ENCODE measurements around the gene ANKH.

ANKH gene

DNA sequence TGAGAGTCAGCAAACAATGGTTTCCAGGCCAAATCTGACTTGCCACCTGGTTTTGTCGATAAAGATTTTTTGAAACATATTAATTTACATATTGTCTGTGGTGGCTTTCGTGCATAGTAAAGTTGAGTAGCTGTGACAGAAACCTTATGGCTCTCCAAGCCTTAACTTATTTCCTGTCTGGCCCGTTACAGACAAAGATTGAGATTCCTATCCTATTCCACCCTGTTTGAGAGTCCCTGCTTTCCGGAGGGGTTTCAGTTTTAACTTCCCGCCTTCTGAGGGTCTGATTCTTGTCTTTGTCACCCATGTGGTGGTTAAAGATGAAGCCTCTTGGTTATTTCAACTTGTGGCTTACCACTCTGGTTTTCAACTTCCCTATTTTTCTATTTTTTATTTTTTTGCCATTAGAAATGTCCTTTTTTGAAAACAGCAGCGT is 195.7 kb downstream of the ANKH start:
- no peak overlapping the region for H3K4me2 ChIP-seq (ENCODE audit: insufficient read depth, low read length)
- H3K4me1 ChIP-seq (ENCODE audit: insufficient read depth, low read length), result peaks cover 23% of the 10 kb centered on the region
- peak; percentile 21 for DNase-seq
- H3K9ac ChIP-seq (ENCODE audit: low read depth, low read length), result no peak overlapping the region; the same call in 1 of the 2 replicates
- H3K36me3 ChIP-seq (ENCODE audit: insufficient read depth, low read length), result peaks cover 51% of the 10 kb centered on the region
- no peak overlapping the region for H3K4me3 ChIP-seq (ENCODE audit: low read depth in 1 of 2, low read length in 2 of 2)
- H3K79me2 ChIP-seq (ENCODE audit: insufficient read depth, low read length), result peaks cover 83% of the 10 kb centered on the region
- TF ChIP-seq, protein P1, sequence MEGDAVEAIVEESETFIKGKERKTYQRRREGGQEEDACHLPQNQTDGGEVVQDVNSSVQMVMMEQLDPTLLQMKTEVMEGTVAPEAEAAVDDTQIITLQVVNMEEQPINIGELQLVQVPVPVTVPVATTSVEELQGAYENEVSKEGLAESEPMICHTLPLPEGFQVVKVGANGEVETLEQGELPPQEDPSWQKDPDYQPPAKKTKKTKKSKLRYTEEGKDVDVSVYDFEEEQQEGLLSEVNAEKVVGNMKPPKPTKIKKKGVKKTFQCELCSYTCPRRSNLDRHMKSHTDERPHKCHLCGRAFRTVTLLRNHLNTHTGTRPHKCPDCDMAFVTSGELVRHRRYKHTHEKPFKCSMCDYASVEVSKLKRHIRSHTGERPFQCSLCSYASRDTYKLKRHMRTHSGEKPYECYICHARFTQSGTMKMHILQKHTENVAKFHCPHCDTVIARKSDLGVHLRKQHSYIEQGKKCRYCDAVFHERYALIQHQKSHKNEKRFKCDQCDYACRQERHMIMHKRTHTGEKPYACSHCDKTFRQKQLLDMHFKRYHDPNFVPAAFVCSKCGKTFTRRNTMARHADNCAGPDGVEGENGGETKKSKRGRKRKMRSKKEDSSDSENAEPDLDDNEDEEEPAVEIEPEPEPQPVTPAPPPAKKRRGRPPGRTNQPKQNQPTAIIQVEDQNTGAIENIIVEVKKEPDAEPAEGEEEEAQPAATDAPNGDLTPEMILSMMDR (IDR thresholded peaks at IDR 0.05; ENCODE audit: borderline replicate concordance, extremely low read depth, low read length, poor library complexity, severe bottlenecking), result no peak
- TF ChIP-seq EZH2 (IDR thresholded peaks at IDR 0.05; ENCODE audit: borderline replicate concordance, low read depth, low read length, severe bottlenecking), result no peak
- H3K27me3 ChIP-seq (ENCODE audit: insufficient read depth, low read length, poor library complexity), result no peaks in the 10 kb centered on the region
- peaks cover 67% of the 10 kb centered on the region for H4K20me1 ChIP-seq (ENCODE audit: insufficient read depth, low read length)
- H2AFZ ChIP-seq (ENCODE audit: low read depth, low read length), result no peak overlapping the region
- H3K27ac ChIP-seq (ENCODE audit: low read length), result 0 out of 2 replicates have a peak overlapping the region, but pooled peaks have one; percentile 21
- peak; percentile 68 for ATAC-seq (ENCODE audit: insufficient read depth, low read depth)
- H3K9me3 ChIP-seq (ENCODE audit: insufficient read depth, low read length, severe bottlenecking), result no peaks in the 10 kb centered on the region

- TF ChIP-seq, protein P1 (IDR thresholded peaks at IDR 0.05; ENCODE audit: borderline replicate concordance, extremely low read depth, low read length, poor library complexity, severe bottlenecking), result no peak
- no peak for TF ChIP-seq EZH2 (IDR thresholded peaks at IDR 0.05; ENCODE audit: borderline replicate concordance, low read depth, low read length, severe bottlenecking)
- Histone ChIP-seq H3K36me3 (ENCODE audit: insufficient read depth, low read length) (peaks cover 45% of the 10 kb centered on the region), H3K9me3 (ENCODE audit: insufficient read depth, low read length, severe bottlenecking) (no peaks in the 10 kb centered on the region), H3K27ac (ENCODE audit: low read length) (0 out of 2 replicates have a peak overlapping the region, but pooled peaks have one; percentile 18), H3K4me2 (ENCODE audit: insufficient read depth, low read length) (no peak overlapping the region), H3K9ac (ENCODE audit: low read depth, low read length) (no peak overlapping the region), H3K79me2 (ENCODE audit: insufficient read depth, low read length) (peaks cover 90% of the 10 kb centered on the region), H3K4me3 (ENCODE audit: low read depth in 1 of 2, low read length in 2 of 2) (no peak overlapping the region), H3K4me1 (ENCODE audit: insufficient read depth, low read length) (peaks cover 27% of the 10 kb centered on the region), H2AFZ (ENCODE audit: low read depth, low read length) (no peak overlapping the region), H3K27me3 (ENCODE audit: insufficient read depth, low read length, poor library complexity) (no peaks in the 10 kb centered on the region), H4K20me1 (ENCODE audit: insufficient read depth, low read length) (peaks cover 70% of the 10 kb centered on the region)
- ATAC-seq (ENCODE audit: insufficient read depth, low read depth) (peak; percentile 20; the same call in 1 of the 3 replicates), DNase-seq (no peak)
These were observed 196.4 kb downstream of the ANKH start for GRCh38 chr5:14674983-14675854.

DNA sequence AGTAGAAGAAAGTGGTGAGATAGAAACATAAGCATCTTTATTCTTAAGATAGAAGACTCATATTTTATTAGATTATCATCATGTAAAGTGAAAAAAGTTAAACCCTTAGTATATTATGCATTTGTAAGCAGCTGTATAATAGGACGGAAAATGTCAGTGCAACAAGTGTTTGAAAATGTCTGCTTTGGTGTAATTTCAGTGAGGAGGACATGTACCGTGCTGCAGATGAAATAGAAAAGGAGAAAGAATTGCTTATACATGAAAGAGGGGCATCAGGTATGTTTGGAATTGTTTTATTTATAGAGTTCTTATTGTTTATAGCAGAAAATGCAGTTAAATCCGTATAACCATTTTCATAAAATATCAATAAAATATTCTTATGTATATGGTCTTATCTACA is 198.1 kb downstream of the ANKH start:
- H4K20me1 ChIP-seq (ENCODE audit: insufficient read depth, low read length), result peaks cover 77% of the 10 kb centered on the region

More for the DNA sequence above, 198.1 kb downstream of the ANKH start:
- H3K27ac ChIP-seq (ENCODE audit: low read length), result no peak overlapping the region
- H3K79me2 ChIP-seq (ENCODE audit: insufficient read depth, low read length), result peaks cover 99% of the 10 kb centered on the region
- no peak overlapping the region for H3K9ac ChIP-seq (ENCODE audit: low read depth, low read length)
- H3K36me3 ChIP-seq (ENCODE audit: insufficient read depth, low read length), result peaks cover 30% of the 10 kb centered on the region
- peaks cover 28% of the 10 kb centered on the region for H3K4me1 ChIP-seq (ENCODE audit: insufficient read depth, low read length)
- no peak for ATAC-seq (ENCODE audit: insufficient read depth, low read depth)
- H3K4me2 ChIP-seq (ENCODE audit: insufficient read depth, low read length), result no peak overlapping the region
- DNase-seq, result no peak
- H3K9me3 ChIP-seq (ENCODE audit: insufficient read depth, low read length, severe bottlenecking), result no peaks in the 10 kb centered on the region
- no peak overlapping the region for H3K4me3 ChIP-seq (ENCODE audit: low read depth in 1 of 2, low read length in 2 of 2)
- no peak overlapping the region for H2AFZ ChIP-seq (ENCODE audit: low read depth, low read length)
- H3K27me3 ChIP-seq (ENCODE audit: insufficient read depth, low read length, poor library complexity), result no peaks in the 10 kb centered on the region
- no peak for TF ChIP-seq EZH2 (IDR thresholded peaks at IDR 0.05; ENCODE audit: borderline replicate concordance, low read depth, low read length, severe bottlenecking)
- TF ChIP-seq, protein P1 (IDR thresholded peaks at IDR 0.05; ENCODE audit: borderline replicate concordance, extremely low read depth, low read length, poor library complexity, severe bottlenecking), result no peak

All from DND-41 (cell line).